Measurements from ENCODE around the gene ECD.
A peak's percentile ranks its signal among the peaks of the same experiment; 100 is the strongest.

ECD gene

DNA sequence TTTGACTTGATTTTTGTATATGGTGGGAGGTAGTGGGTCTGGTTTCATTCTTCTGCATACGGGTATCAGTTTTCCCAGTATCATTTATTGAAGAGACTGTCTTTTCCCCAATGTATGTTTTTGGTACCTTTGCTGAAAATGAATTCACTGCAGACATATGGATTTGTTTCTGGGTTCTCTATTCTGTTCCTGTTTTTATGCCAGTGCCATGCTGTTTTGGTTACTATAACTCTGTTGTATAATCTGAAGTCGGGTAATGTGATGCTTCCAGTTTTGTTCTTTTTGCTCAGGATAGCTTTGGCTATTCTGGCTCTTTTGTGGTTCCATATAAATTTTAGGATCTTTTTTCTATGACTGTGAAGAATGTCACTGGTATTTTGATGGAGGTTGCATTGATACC lies 836 bp downstream of the ECD start:
- no peak for DNase-seq

DNA sequence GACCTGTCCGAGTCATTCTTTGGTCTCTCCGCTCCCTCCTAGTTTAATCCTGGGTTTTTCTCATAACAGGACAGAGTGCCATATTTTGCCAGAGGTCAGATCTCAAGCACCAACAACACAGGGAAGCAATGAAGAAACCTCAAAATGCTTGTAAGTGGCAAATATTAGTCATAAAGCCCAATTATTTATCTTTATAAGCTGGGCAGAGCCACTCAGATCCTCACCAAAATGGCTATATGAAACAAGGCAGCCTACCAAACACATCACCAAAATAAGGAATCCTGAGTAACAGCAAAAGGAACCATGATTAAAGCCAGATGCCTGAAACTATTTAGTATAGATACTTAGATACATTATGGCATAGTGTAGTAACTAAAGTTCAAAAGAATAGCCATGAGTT lies 4.7 kb downstream of the ECD start:
- Histone ChIP-seq H3K4me2 (ENCODE audit: low read depth, low read length) (no peak overlapping the region), H3K9ac (ENCODE audit: low read length) (no peak overlapping the region), H3K4me1 (ENCODE audit: low read length) (no peaks in the 10 kb centered on the region), H3K9me2 (replicated peaks; ENCODE audit: insufficient read depth, low read length) (no peaks in the 10 kb centered on the region), H3K36me3 (replicated peaks; ENCODE audit: insufficient read depth, low read length) (no peaks in the 10 kb centered on the region; the same call in 1 of the 2 replicates), H2AFZ (ENCODE audit: low read length) (no peak overlapping the region), H3F3A (ENCODE audit: insufficient read depth, low read length) (peaks cover 9% of the 10 kb centered on the region; the same call in 1 of the 2 replicates), H4K20me1 (ENCODE audit: insufficient read depth, low read length) (no peaks in the 10 kb centered on the region), H3K27me3 (replicated peaks; ENCODE audit: insufficient read depth, low read length) (no peaks in the 10 kb centered on the region), H3K79me2 (ENCODE audit: low read length) (peaks cover 58% of the 10 kb centered on the region), H3K4me3 (ENCODE audit: low read length) (no peak overlapping the region), H3K9me3 (replicated peaks; ENCODE audit: insufficient read depth, low read length) (no peaks in the 10 kb centered on the region), H3K27ac (ENCODE audit: low read length) (no peak overlapping the region)
- no peak for DNase-seq
- no peak for TF ChIP-seq EZH2 (optimal IDR thresholded peaks at IDR 0.05; ENCODE audit: low read depth, low read length)
- TF ChIP-seq, protein P1, sequence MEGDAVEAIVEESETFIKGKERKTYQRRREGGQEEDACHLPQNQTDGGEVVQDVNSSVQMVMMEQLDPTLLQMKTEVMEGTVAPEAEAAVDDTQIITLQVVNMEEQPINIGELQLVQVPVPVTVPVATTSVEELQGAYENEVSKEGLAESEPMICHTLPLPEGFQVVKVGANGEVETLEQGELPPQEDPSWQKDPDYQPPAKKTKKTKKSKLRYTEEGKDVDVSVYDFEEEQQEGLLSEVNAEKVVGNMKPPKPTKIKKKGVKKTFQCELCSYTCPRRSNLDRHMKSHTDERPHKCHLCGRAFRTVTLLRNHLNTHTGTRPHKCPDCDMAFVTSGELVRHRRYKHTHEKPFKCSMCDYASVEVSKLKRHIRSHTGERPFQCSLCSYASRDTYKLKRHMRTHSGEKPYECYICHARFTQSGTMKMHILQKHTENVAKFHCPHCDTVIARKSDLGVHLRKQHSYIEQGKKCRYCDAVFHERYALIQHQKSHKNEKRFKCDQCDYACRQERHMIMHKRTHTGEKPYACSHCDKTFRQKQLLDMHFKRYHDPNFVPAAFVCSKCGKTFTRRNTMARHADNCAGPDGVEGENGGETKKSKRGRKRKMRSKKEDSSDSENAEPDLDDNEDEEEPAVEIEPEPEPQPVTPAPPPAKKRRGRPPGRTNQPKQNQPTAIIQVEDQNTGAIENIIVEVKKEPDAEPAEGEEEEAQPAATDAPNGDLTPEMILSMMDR (IDR thresholded peaks at IDR 0.05; ENCODE audit: low read length), result no peak
- no peak for TF ChIP-seq EZH2phosphoT487 (IDR thresholded peaks at IDR 0.05; ENCODE audit: low read length)

More for the DNA sequence above, 836 bp downstream of the ECD start:
- Histone ChIP-seq H4K20me1 (ENCODE audit: insufficient read depth, low read length) (no peaks in the 10 kb centered on the region), H3K4me2 (ENCODE audit: low read depth, low read length) (peak overlapping the region; percentile 82), H3K36me3 (replicated peaks; ENCODE audit: insufficient read depth, low read length) (no peaks in the 10 kb centered on the region; the same call in 1 of the 2 replicates), H3K4me1 (ENCODE audit: low read length) (peaks cover 4% of the 10 kb centered on the region; the same call in 1 of the 2 replicates), H3K79me2 (ENCODE audit: low read length) (peaks cover 50% of the 10 kb centered on the region), H3K9me3 (replicated peaks; ENCODE audit: insufficient read depth, low read length) (no peaks in the 10 kb centered on the region), H3K27ac (ENCODE audit: low read length) (no peak overlapping the region; the same call in 1 of the 2 replicates), H3K9ac (ENCODE audit: low read length) (peak overlapping the region; percentile 79; the same call in 1 of the 2 replicates), H3K27me3 (replicated peaks; ENCODE audit: insufficient read depth, low read length) (no peaks in the 10 kb centered on the region), H3K4me3 (ENCODE audit: low read length) (peak overlapping the region; percentile 94), H3K9me2 (replicated peaks; ENCODE audit: insufficient read depth, low read length) (no peaks in the 10 kb centered on the region), H2AFZ (ENCODE audit: low read length) (no peak overlapping the region), H3F3A (ENCODE audit: insufficient read depth, low read length) (peaks cover 13% of the 10 kb centered on the region; the same call in 1 of the 2 replicates)
- TF ChIP-seq EZH2 (optimal IDR thresholded peaks at IDR 0.05; ENCODE audit: low read depth, low read length) (no peak), EZH2phosphoT487 (IDR thresholded peaks at IDR 0.05; ENCODE audit: low read length) (no peak)
- TF ChIP-seq, protein P1 (IDR thresholded peaks at IDR 0.05; ENCODE audit: low read length), result no peak

DNA sequence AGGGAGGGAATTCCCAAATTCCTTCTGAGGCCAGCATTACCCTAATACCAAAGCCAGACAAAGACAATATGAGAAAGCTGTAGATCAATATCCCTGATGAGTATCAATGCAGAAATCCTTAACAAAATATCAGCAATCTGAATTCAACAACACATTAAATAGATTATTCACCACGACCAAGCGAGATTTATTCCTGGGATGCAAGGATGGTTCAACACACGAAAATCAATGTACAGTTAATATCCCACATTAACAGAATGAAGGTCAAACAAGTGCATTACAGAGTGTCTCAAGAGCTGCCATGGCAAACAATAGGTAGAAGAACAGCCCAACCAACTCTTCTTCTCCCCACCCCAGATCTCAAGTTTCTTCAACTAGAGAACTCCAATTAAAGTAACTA lies 6.1 kb downstream of the ECD start:
- Histone ChIP-seq H2AFZ (ENCODE audit: low read length) (no peak overlapping the region), H4K20me1 (ENCODE audit: insufficient read depth, low read length) (no peaks in the 10 kb centered on the region), H3K4me1 (ENCODE audit: low read length) (peaks cover 3% of the 10 kb centered on the region; the same call in 1 of the 2 replicates), H3K9ac (ENCODE audit: low read length) (no peak overlapping the region), H3K27ac (ENCODE audit: low read length) (no peak overlapping the region), H3K4me3 (ENCODE audit: low read length) (no peak overlapping the region), H3F3A (ENCODE audit: insufficient read depth, low read length) (peaks cover 2% of the 10 kb centered on the region; the same call in 1 of the 2 replicates), H3K9me2 (replicated peaks; ENCODE audit: insufficient read depth, low read length) (no peaks in the 10 kb centered on the region), H3K79me2 (ENCODE audit: low read length) (peaks cover 46% of the 10 kb centered on the region), H3K9me3 (replicated peaks; ENCODE audit: insufficient read depth, low read length) (no peaks in the 10 kb centered on the region), H3K27me3 (replicated peaks; ENCODE audit: insufficient read depth, low read length) (no peaks in the 10 kb centered on the region), H3K4me2 (ENCODE audit: low read depth, low read length) (no peak overlapping the region), H3K36me3 (replicated peaks; ENCODE audit: insufficient read depth, low read length) (no peaks in the 10 kb centered on the region; the same call in 1 of the 2 replicates)
- no peak for DNase-seq
- TF ChIP-seq, protein P1 (IDR thresholded peaks at IDR 0.05; ENCODE audit: low read length), result no peak

All from MM.1S (cell line).